Activated T-cell treated with anti-CD3 and anti-CD28 coated beads, Interleukin-2, amount 50 U/mL, for 24 hours (primary cell): Measurements from ENCODE around the gene EXD2.

Experiments
- DNase-seq: peaks from one replicate; pipeline ENCODE4 v3.0.0-alpha.2; 2020
- H3K27ac Mint-ChIP-seq: 2 replicates; pipeline ENCODE4 v1.8.0; 2020; ENCODE audit warnings: mild to moderate bottlenecking, mixed read lengths
- H3K27me3 Mint-ChIP-seq: 2 replicates; pipeline ENCODE4 v1.8.0; 2020; ENCODE audit warnings: mixed read lengths
- H3K36me3 Mint-ChIP-seq: 2 replicates; pipeline ENCODE4 v1.8.0; 2020; ENCODE audit warnings: low read depth, mixed read lengths
- H3K4me1 Mint-ChIP-seq: 2 replicates; pipeline ENCODE4 v1.8.0; 2020; ENCODE audit warnings: low read depth, mixed read lengths
- H3K4me3 Mint-ChIP-seq: 2 replicates; pipeline ENCODE4 v1.8.0; 2020; ENCODE audit warnings: mild to moderate bottlenecking, moderate library complexity, mixed read lengths
- H3K9me3 Mint-ChIP-seq: 2 replicates; pipeline ENCODE4 v1.8.0; 2020; ENCODE audit warnings: mixed read lengths

EXD2 gene

GRCh38 chr14:69252851-69253250, 61.6 kb downstream of the EXD2 start:
- H3K9me3 Mint-ChIP-seq, result no peaks in the 10 kb centered on the region
- H3K36me3 Mint-ChIP-seq, result no peaks in the 10 kb centered on the region
- H3K27ac Mint-ChIP-seq, result no peak overlapping the region
- peaks cover 19% of the 10 kb centered on the region for H3K27me3 Mint-ChIP-seq
- no peak overlapping the region for H3K4me3 Mint-ChIP-seq
- no peaks in the 10 kb centered on the region for H3K4me1 Mint-ChIP-seq
- DNase-seq, result no peak

DNA sequence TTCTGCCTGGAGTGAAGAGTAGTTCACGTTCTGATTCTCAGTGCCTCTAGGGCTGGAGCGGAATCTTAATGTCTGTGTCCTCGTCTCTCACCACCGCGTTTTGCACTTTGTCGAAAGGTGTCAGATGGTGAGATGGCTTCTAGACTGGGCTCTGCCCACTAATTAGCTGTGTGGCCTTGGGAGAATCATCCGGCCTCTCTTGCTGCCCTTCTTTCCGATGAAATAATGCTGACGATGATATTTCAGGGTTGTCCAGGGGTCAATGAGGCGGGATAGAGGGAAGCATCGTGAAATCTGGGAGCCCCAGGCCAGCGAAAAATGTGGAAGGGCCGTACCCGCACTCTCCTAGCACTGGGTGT, 67.8 kb downstream of the EXD2 start:
- H3K27me3 Mint-ChIP-seq, result peaks cover 67% of the 10 kb centered on the region
- H3K4me3 Mint-ChIP-seq, result peak overlapping the region; percentile 29
- H3K9me3 Mint-ChIP-seq, result no peaks in the 10 kb centered on the region

DNA sequence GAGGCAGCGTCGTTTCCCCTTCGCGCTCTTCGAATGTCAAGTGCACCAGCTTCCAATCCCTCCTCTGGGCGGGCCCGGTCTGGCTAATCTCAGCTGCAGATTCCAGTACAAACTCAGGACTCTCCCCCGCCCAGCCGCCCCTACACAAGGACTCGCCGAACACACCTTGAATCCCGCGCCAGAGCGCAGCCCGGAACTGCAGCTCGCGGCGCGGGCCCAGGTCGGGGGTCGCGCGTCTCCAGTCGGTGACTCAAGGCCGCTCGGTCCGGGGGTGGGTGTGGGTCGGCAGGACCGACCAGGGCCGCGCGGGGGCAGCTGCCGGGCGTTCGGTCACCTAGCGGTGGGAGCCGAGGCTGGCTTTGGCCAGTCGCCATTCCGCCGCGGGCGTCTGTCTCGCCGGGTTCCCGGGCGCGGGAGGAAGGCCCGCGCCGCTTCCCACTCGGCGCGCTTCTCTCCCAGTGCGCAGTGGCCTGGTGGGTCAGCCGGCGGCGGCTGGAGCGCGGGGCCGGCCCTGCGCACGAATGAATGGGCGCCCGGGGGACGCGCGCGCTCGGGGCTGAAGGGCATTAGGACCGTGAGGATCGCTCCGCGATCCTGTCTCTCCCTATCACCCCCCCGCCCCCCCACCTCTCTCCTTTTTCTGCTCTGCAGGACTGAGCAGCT, 68.4 kb downstream of the EXD2 start, which contains the start of gene GALNT16:
Gene GALNT16, plus strand, starts transcription at position 632 of the 663 bp plus-strand sequence. CDS start 133 bp downstream, outside the sequence.
- DNase-seq, result no peak
- H3K36me3 Mint-ChIP-seq, result no peaks in the 10 kb centered on the region
- peaks cover 8% of the 10 kb centered on the region for H3K4me1 Mint-ChIP-seq
- H3K9me3 Mint-ChIP-seq, result no peaks in the 10 kb centered on the region
- peak within 1 kb of the TSS; percentile 69 for H3K4me3 Mint-ChIP-seq
- no peak within 1 kb of the TSS for H3K27ac Mint-ChIP-seq
- peaks cover 68% of the 10 kb centered on the region for H3K27me3 Mint-ChIP-seq

More for the DNA sequence above, 67.8 kb downstream of the EXD2 start:
- peaks cover 8% of the 10 kb centered on the region for H3K4me1 Mint-ChIP-seq
- no peak overlapping the region for H3K27ac Mint-ChIP-seq
- no peaks in the 10 kb centered on the region for H3K36me3 Mint-ChIP-seq
- no peak for DNase-seq

DNA sequence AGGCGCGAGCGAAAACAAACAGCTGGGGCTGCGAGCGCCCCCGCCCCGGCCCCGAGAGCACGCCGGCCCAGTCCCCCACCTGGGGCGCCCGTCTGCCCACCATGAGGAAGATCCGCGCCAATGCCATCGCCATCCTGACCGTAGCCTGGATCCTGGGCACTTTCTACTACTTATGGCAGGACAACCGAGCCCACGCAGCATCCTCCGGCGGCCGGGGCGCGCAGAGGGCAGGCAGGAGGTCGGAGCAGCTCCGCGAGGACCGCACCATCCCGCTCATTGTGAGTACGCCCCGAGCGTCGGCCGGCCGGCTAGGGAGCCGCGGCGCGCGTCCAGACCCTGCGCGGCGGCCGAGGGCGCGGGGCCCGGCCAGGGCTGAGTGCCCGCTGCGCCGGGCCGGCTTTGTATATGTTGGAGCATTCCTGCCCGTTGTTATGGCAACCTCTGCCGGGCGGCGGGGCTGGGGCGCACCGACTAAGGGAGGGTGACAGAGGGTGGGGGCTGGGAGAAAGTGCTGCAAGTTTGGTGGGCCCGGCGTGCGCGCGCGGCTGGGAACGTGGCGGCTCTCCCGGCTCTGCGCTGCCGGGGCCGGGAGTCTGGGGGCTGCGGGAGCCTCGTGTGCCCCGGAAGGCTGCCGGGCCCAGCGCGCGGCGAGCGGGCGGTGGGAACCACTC, 69.0 kb downstream of the EXD2 start:
- Mint-ChIP-seq H3K9me3 (no peaks in the 10 kb centered on the region), H3K4me1 (peaks cover 8% of the 10 kb centered on the region), H3K36me3 (no peaks in the 10 kb centered on the region), H3K27ac (no peak overlapping the region), H3K4me3 (peak overlapping the region; percentile 69), H3K27me3 (peaks cover 72% of the 10 kb centered on the region)
- DNase-seq, result peak; percentile 36

- Mint-ChIP-seq H3K4me1 (peaks cover 8% of the 10 kb centered on the region), H3K27ac (no peak overlapping the region), H3K4me3 (peak overlapping the region; percentile 64), H3K36me3 (no peaks in the 10 kb centered on the region), H3K27me3 (peaks cover 76% of the 10 kb centered on the region), H3K9me3 (no peaks in the 10 kb centered on the region)
- DNase-seq, result peak; percentile 69
Observed at GRCh38 chr14:69260861-69261564, 69.7 kb downstream of the EXD2 start.

DNA sequence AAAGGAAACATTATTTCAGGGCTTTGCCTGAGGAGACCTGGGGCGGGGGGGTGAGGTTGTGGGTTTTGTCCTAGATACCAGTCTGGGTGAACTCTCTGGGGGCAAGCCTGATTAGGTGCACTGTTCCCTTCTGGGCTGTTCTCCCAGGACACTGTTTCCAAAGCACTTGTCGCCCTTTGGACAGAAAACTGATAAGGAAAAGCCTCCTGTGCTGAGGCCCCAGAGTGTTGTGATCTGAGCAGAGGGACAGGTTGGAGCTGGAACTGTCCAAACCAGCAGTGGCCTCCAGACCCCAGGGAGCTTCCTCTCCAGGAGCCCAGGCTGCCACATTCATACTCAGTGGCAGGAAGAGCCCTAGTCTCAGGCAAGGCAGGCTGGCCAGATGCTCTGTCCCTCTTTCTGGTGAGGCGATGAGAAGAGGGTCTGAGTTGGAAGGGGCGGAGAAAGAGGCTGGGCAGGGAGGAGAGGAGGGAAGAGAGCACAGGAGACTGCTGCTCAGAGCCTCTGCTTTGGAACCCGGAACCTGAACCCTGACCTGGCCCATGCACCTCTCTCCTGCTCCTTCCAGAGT, 70.5 kb downstream of the EXD2 start:
- DNase-seq, result no peak
- Mint-ChIP-seq H3K27me3 (peaks cover 69% of the 10 kb centered on the region), H3K36me3 (no peaks in the 10 kb centered on the region), H3K4me1 (peaks cover 8% of the 10 kb centered on the region), H3K9me3 (no peaks in the 10 kb centered on the region), H3K27ac (no peak overlapping the region), H3K4me3 (peak overlapping the region; percentile 64)

DNA sequence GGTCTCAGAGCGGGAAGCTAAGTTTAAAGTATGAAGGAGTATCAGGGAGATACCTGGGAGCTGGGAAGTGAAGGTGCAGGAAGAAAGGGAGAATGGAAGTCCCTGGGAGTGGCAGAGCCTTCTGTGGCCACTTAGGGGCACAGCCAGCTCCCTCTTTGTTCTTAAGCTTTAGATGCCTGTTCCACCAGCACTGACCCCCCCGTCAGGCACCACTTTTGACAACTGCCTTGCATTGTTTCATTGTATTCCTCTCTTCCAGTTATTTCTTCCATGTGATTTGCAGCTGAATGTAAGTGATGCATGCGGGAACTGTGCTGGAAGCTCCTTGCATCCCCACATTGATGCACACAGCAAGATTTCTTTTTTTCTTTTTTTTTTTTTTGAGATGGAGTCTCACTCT, 71.2 kb downstream of the EXD2 start:
- no peak overlapping the region for H3K4me3 Mint-ChIP-seq
- no peaks in the 10 kb centered on the region for H3K9me3 Mint-ChIP-seq
- no peak for DNase-seq
- peaks cover 64% of the 10 kb centered on the region for H3K27me3 Mint-ChIP-seq
- H3K36me3 Mint-ChIP-seq, result no peaks in the 10 kb centered on the region
- peaks cover 8% of the 10 kb centered on the region for H3K4me1 Mint-ChIP-seq
- H3K27ac Mint-ChIP-seq, result no peak overlapping the region

DNA sequence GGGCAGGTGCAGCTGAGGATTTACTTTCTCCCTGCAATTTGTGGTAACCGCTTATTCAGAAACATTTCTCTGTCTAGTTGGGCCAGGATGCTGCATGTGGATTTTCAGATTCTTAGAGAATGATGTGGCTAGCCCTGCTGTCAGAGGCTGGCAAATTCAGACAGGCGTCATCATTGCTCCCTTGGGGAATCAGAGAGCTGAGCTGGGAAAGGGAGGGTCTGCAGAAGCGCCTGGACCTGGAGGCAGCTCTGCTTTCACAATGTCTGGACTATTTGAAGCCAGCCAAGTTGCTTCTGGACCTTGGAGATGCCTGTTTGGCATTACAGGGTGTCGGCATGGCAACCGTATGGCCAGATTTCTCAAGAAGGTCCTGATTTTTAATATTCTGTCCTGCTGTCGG, 72.1 kb downstream of the EXD2 start:
- H3K27me3 Mint-ChIP-seq, result peaks cover 55% of the 10 kb centered on the region
- H3K4me1 Mint-ChIP-seq, result peaks cover 8% of the 10 kb centered on the region
- no peak overlapping the region for H3K4me3 Mint-ChIP-seq
- H3K9me3 Mint-ChIP-seq, result no peaks in the 10 kb centered on the region
- no peak for DNase-seq
- no peaks in the 10 kb centered on the region for H3K36me3 Mint-ChIP-seq
- no peak overlapping the region for H3K27ac Mint-ChIP-seq

- Mint-ChIP-seq H3K9me3 (no peaks in the 10 kb centered on the region), H3K27ac (no peak overlapping the region), H3K4me3 (no peak overlapping the region), H3K36me3 (no peaks in the 10 kb centered on the region), H3K4me1 (peaks cover 8% of the 10 kb centered on the region), H3K27me3 (peaks cover 51% of the 10 kb centered on the region)
- DNase-seq, result no peak
Observed at GRCh38 chr14:69263771-69264170, 72.5 kb downstream of the EXD2 start.

- H3K9me3 Mint-ChIP-seq, result no peaks in the 10 kb centered on the region
- H3K27ac Mint-ChIP-seq, result no peak overlapping the region
- H3K4me3 Mint-ChIP-seq, result no peak overlapping the region
- H3K4me1 Mint-ChIP-seq, result no peaks in the 10 kb centered on the region
- no peak for DNase-seq
- peaks cover 30% of the 10 kb centered on the region for H3K27me3 Mint-ChIP-seq
- H3K36me3 Mint-ChIP-seq, result no peaks in the 10 kb centered on the region
Observed at GRCh38 chr14:69266572-69267345, 75.5 kb downstream of the EXD2 start.

DNA sequence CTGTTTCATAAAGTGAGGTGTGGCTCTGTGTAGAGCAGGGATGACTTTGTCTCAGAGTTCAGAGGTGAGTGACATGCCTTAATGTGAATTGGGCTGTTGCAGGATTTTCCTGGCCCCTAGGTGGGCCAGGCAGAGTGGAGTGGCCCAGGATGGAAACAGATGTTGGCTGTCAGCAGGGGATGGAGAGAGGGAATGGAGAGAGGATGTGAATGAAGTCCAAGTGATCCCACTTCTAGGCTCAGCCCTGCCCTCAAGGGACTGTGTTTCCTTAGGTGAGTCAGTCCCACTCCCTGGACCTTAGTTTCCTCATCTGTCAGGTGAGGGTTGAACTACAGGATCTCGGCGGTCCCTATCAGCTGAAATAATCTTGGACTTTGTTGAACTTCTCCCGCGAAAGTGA, 76.2 kb downstream of the EXD2 start:
- Mint-ChIP-seq H3K4me1 (no peaks in the 10 kb centered on the region), H3K27me3 (peaks cover 22% of the 10 kb centered on the region), H3K9me3 (no peaks in the 10 kb centered on the region), H3K36me3 (no peaks in the 10 kb centered on the region), H3K4me3 (no peak overlapping the region), H3K27ac (no peak overlapping the region)
- no peak for DNase-seq

- Mint-ChIP-seq H3K4me1 (no peaks in the 10 kb centered on the region), H3K9me3 (no peaks in the 10 kb centered on the region), H3K4me3 (no peak overlapping the region), H3K27me3 (peaks cover 17% of the 10 kb centered on the region), H3K27ac (no peak overlapping the region), H3K36me3 (no peaks in the 10 kb centered on the region)
- no peak for DNase-seq
Observed at GRCh38 chr14:69268223-69268622, 76.9 kb downstream of the EXD2 start.

GRCh38 chr14:69268763-69269162, 77.5 kb downstream of the EXD2 start:
- no peaks in the 10 kb centered on the region for H3K9me3 Mint-ChIP-seq
- no peaks in the 10 kb centered on the region for H3K36me3 Mint-ChIP-seq
- no peak overlapping the region for H3K4me3 Mint-ChIP-seq
- no peaks in the 10 kb centered on the region for H3K4me1 Mint-ChIP-seq
- no peak overlapping the region for H3K27ac Mint-ChIP-seq
- peaks cover 11% of the 10 kb centered on the region for H3K27me3 Mint-ChIP-seq
- no peak for DNase-seq

DNA sequence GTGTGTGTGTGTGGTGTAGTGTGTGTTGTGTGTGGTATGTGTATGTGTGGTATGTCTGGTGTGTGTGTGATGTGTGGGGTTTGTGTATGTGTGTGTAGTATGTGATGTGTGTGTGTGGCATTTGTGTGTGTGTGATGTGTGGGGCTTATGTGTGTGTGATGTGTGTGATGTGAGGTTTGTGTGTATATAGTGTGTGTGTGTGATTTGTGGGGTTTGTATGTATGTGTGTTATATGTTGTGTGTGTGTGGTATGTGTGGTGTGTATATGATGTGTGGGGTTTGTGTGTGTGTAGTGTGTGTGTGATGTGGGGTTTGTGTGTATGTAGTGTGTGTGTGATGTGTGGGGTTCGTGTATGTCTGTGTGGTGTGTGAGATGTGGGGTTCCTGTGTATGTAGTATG, 78.1 kb downstream of the EXD2 start:
- no peak for DNase-seq
- Mint-ChIP-seq H3K4me3 (no peak overlapping the region), H3K9me3 (no peaks in the 10 kb centered on the region), H3K4me1 (no peaks in the 10 kb centered on the region), H3K27ac (no peak overlapping the region), H3K27me3 (peaks cover 7% of the 10 kb centered on the region), H3K36me3 (no peaks in the 10 kb centered on the region)
